COLO829 (cell line): Measurements from ENCODE around the gene BBOF1.

Source experiments
- DNase-seq: peaks from one replicate; pipeline ENCODE4 v3.0.0; 2012; ENCODE audit warnings: low spot score

The BBOF1 gene

DNA sequence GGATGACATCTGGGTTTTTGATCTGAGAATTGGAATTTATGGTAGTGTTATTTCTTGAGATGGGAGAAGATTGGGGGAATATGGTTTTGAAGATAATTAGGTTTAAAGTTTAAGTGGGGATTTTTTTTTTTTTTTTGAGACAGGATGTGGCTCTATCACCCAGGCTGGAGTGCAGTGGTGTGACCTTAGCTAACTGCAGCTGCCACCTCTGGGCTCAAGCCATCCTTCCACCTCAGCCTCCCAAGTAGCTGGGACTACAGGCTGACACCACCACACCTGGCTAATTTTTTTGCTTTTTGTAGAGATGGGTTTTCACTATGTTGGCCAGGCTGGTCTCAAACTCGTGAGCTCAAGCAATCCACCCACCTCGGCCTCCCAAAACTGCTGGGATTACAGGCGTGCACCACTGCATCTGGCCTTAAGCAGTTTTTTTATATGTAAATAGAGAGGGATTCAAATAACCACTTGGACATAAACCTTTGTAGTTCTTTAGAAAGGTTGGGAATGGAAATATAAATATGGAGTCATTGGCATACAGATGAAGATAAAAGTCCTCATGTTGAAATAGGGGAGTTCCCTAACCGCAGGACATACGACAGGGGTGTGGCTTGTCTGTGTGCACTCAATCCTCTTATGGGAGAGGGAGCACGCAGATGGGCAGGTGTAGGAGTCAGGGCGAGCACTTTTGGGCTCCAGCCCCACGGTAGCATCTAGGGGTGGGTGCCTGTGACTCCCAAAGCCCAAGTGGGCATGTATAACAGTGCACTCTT is 70.3 kb downstream of the BBOF1 start:
- DNase-seq, result no peak

DNA sequence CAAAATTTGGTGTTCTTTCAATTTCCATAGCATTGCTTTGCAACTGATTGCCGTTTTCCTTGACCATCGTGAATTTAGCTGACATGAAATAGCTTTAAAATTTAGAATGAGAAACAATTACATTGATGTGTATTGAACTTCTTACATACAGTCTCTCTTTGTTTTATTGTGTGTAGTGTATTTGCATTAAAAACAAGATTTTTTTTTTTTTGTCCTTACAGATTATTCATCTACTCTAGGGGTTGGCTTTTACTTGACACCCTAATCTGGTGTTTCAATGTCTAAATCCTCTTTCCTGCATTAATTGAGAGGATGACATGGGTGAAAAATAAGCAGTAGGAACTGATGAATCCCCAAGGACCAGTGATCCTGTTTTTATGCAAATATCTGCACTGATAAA is 86.2 kb downstream of the BBOF1 start:
- DNase-seq, result no peak

DNA sequence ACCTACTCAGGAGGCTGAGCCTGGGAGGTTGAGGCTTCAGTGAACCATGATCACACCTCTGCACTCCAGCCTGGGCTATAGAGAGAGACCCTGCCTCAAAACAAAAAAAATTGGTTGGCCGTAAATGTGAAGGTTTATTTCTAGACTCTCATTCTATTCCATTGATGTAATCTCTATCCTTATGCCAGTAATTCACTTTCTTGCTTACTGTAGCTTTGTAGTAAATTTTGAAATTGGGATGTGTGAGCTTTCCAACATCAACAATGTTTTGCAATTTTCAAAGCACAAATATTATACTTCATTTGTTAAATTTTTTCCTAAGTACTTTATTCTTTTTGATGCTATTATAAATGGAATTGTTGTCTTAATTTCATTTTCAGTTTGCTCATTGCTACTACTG is 90.2 kb downstream of the BBOF1 start:
- DNase-seq, result no peak

DNA sequence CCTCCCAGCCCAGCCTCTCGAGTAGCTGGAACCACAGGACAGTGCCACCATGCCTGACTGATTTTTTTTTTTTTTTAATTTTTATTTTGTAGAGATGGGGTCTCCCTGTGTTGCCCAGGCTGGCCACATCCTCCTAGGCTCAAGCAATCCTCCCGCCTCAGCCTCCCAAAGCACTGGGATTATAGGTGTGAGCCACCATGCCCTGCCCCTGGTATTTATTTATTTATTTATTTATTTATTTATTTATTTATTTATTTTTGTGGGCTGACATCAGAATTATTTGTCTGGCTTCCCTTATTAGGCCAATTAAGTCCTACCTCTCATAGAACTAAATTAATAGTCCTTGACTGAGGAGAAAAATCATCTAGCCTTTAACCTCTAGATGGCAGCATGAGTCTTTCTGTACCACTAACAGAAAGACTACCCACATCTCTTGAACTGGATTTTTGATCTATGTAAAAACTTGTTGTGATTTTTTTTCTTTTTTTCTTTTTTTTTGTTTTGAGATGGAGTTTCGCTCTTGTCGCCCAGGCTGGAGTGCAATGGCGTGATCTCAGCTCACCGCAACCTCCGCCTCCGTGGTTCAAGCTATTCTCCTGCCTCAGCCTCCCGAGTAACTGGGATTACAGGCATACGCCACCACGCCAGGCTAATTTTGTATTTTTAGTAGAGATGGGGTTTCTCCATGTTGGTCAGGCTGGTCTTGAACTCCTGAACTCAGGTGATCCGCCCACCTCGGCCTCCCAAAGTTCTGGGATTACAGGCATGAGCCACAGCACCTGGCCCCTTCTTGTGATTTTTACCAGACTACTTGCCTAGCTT is 92.5 kb downstream of the BBOF1 start:
- DNase-seq, result peak; percentile 61
